ENCODE measurements around the gene ISM1.

Gene ISM1

GRCh38 chr20:13318871-13319521, 97.9 kb downstream of the ISM1 start:
- no peak for DNase-seq

GRCh38 chr20:13320702-13321101, 99.6 kb downstream of the ISM1 start:
- no peak for DNase-seq

DNA sequence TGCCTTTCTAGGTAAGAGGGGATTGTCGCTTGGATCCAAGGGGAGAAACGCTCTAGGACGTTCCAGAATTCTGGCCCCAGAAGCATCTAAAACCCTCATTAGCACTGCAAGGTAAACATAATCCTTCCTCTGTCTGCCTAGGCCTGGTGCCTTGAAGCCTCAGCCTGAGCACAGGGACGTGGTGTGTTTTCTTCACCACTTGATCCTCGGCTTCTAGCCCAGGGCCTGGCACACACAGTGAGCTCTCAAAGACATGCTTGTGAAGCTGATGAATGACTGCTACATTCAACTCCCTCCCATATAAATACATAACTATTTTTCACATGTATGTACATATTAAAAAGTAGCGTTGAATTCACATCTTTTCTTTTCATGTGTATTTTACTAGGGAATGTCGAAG, 100.3 kb downstream of the ISM1 start:
- DNase-seq = no peak

DNA sequence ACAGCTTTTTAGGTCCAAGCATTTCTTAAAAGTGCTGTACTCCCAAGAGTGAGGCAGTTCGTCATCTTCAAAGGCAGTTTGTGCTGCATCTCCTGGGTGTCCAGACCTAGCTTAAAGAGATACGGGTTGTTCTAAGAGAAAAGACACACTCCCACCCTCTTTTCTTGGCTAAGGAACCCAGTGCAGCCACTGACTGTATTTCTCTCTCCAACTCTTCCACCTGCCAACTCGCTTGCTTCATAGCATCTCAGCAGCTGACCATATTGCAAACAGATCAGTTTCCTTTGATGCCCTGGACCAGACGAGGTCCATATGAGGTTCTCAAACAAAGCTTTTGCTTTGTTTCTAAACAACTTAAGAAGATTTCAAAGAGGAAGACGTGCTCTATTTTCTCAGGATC, 101.1 kb downstream of the ISM1 start:
- DNase-seq = no peak

DNA sequence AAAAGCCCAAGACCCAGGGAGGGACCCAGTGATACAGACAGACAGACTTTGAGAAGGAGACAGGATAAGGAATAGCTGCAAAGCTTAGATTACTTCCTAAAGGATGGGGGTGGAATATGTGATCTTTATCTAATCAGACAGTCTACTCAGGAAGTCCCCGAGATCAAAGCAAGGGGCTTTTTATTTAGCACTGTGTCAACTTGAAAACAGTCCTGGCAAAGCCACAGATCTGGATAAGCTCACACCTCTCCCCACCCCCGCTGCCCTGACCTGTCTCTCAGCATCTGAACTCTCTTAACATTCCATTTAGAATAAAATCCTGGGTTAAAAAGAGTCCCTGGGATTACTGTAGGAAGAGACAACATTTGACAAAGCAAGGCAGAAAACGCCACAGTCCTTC, 101.5 kb downstream of the ISM1 start:
- no peak for DNase-seq

- no peak for DNase-seq
Measured at GRCh38 chr20:13325033-13325432, 104.0 kb downstream of the ISM1 start.

DNA sequence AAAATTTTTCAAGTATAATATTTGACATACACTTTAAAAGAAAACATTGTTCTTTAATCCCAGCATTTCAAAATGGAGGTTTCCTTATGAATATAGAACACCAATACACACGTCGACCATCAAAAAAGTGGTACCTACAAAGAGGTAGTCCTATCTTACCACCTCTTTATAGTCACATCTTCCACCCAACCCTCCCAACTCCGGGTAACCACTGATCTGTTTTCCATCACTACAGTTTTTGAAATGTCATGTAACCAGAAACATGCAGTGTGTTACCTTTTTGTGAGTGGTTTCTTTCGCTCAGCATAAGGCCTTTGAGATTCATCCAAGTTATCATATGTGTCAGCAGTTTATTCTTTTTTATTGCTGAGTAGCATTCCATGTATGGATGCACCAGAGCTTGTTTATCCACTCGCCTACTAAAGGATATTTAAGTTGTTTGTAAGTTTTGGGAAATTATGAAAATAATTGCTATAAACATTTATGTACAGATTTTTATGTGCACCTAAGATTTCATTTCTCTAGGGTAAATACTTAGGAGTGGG, 104.8 kb downstream of the ISM1 start:
- DNase-seq = no peak

DNA sequence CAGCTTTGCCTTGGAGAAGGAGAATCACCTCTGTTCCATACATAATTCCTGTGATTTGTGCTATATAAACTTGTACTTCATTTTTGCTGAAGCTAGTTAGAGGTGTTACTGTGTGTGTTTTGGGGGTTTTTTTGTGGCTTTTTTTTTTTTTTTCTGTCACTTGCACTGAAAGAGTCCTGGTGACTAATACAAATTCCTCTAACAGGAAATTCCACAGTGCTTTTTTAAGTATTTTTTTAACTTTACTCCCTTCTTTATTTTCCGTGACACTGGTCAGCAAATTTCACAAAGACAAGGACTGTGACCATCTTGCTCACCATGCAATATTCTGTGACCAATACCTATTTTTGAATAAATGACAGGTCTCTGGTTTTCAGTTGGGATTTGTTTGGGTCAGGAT, 110.5 kb downstream of the ISM1 start:
- no peak for DNase-seq

- DNase-seq = no peak
Measured at GRCh38 chr20:13333036-13333435, 112.0 kb downstream of the ISM1 start.

DNA sequence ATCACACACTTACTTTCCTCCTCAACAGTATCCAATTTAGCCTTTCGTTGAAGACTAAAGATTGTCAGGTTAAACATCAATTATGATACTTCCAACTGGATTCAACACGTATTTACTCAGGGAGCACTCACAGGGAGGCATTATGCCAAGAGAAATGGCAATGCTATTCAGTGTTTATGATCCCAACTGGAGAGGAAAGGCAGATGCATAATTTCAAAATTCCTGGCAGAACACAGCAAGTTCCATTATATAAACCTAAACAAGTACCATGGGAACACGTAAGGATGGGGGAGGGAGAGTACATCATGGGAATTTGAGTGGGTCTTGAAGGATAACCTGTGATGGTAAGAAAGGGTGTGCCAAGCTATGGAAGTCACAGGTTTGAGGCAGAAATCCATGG, 112.7 kb downstream of the ISM1 start:
- no peak for DNase-seq

DNA sequence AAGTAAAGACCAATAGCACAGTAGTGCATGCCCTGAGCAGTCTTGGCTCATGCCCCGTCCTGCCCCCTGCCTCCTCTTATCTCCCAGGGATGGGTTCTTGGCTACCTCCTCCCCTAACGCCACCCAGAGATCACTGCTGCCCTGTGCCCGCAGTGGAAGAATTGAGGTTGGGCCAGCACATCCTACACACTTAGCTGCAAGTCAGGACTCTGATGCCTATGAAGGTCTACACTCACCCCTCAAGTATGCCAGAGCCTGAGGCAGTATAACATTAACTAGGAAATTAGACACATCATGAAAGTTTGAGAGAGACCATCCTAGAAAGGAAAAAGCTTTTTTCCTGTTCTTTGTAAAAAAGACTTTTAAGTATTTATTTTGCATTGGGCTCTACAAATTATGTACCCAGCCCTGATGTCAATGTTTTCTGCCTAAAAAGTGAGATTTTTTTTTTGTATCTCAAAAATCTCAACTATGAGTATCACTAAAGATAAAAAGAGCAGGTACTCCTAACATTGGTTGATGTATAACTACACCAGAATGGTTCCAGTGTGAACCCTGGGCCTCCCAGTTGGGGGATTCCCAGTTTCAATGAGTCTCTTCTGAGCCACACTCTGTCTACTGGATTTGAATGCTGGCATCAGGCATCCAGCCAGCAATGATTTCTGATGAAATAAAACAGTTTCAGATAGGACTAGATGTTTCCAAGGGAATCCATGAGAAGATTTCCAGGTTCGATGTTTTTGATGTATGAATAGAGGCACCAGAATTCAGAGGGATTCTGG, 115.4 kb downstream of the ISM1 start:
- no peak for DNase-seq

- DNase-seq = no peak
Measured at GRCh38 chr20:13337090-13337784, 116.2 kb downstream of the ISM1 start.

GRCh38 chr20:13338097-13338661, 117.1 kb downstream of the ISM1 start:
- no peak for DNase-seq

DNA sequence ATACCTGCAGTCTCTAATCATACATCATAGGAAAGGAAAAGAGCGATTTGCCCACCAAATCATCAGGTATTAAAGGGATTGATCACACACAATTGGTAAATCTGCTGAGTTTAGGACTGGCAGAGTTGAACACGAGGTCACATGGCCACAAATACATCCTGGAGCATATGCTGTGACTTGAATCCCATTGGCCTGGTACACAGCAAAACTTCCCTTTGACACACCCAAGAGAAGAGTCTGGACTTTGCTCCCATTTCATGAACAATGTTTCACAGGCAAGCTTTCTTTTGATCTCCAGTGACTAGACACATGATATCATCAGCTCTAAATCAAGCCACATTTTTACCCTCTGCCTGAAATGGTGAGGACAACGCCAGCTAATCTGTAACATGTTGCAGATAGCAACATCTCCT, 117.9 kb downstream of the ISM1 start:
- DNase-seq = no peak

DNA sequence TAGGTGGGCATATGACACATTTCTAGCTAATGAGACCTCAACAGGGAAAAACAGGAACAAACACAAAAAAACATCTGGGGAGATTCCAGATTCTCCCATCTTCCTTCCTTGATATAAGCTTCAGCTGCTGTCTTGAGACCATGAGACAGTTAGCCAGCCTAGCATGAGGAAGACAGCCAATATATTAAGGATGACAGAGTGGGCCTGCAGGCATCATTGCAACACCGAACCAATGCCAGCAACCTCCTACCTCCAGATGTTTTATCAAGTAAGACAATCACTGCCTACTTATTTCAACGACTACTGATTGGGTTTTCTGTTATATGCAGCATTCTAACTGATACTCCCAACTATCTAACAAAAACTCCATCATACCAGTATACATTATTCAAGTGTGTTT, 119.0 kb downstream of the ISM1 start:
- no peak for DNase-seq

DNA sequence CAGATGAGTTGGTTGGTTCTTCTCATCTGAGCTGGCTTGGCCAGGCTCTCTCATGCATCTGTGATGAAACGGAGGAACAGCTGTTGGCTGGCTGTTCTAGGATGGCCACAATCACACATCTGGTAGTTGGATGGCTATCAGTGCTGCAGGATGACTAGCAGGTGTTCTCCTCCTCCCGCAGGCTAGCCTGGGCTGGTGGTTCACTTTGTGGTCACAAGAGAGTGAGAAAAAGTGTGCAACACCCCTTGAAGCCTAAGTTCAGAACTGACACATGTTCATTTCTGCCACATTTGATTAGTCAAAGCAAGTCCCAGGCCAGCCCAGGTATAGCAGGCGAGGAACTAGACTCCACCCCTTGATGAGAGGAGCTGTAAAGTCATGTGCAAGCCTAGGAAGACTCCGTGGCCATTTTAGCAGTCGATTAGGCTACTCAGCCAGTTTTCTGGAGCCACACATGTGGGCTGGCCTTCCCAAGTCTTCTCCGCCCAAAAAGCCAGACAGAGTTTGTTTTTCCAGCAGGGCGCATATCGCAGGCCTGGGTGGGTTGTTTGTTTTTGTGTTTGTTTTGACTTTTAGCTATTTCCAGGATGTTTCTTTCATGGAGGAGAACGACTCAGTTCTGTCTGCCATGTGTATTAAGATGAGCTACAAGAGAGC, 120.8 kb downstream of the ISM1 start:
- DNase-seq = no peak

- DNase-seq = no peak
Measured at GRCh38 chr20:13342469-13343242, 121.6 kb downstream of the ISM1 start.

DNA sequence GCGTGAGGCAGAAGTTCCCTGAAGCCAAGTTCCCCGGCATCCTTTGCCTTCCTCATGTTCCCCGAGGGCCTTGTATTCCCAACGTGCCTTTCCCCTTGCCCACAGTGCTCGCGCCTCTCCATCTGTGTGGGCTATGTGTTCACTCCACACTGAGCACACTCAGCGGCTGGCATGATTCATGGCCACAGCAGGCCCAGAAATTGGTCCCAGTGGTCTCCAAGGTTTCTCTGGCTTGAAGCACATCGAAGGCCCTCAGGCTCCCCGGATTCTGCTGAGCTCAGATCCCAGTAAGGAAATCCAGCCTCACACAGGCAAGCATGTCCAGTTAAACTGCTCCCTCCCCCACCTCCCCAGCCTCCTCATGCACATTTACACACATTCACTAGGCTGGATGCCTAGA, 123.6 kb downstream of the ISM1 start:
- no peak for DNase-seq

DNA sequence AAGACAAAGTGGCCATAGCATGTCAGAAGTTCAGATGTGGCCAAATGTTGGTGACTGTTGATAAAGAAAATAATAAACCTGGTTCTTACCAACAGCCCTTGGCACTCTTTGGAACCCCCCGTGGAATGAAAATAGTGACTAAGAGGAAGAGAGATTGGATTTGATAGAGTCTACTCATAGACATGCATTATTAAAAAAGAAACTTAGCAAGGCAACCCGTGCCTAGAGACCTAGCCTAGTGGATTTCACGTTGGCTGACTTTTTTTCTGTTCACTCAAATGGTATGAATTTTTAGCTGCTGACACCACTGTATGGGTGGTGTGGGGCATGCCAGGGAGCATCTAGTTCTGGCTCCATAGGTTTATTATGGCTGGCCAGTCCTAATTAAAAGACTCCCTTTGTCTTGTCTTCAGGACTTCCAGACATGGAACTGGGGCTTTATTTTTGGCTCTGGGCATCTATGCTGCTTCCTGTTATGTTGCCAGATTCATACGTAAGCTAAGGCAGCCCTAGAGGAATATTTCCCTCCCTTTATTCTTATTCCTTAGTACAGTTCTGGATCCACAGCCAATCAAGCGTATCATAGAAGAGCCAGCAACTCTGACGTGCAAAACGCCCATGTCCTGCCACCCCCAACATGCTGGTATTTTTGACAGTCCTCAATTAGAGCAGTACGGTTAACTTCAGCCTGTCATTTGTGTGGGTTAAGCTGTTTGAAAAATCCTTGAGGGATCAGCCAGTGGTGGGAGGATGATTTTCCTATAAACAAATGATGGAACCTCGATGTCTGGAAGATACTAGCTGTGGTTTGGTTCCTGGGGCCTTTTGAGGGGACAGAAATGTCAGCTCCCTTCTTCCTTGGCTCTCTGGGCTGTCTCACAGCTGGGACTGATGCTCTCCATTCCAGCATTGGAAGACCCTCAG, 127.5 kb downstream of the ISM1 start:
- DNase-seq = no peak

- no peak for DNase-seq
Measured at GRCh38 chr20:13349235-13349604, 128.1 kb downstream of the ISM1 start.
